GM19452 (cell line): ENCODE measurements around the gene RREB1.

ENCODE experiments used
- ATAC-seq: cut with Tn5 transposase; IDR thresholded peaks from one replicate; pipeline ENCODE4 v1.9.1; 2021; ENCODE audit not compliant: unreplicated experiment

The RREB1 gene

DNA sequence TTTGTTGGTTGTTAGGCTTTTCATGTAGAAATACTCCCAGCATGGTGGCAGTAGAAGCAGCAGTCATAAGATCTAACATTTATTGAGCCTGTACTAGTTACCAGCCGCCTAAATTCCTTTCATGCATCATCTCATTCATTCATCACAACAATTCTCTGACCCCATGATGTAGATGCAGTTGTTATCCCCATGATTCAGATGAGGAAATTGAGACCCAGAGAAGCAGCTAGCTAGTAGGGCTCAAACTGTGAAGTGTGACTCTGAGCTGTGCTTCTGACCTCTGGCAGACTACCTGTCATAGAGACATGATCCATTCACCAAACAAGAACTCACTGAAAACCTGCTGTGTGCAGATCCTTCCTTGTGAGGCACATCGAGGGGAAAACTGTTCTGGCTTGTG, 16.9 kb downstream of the RREB1 start:
- no peak for ATAC-seq

DNA sequence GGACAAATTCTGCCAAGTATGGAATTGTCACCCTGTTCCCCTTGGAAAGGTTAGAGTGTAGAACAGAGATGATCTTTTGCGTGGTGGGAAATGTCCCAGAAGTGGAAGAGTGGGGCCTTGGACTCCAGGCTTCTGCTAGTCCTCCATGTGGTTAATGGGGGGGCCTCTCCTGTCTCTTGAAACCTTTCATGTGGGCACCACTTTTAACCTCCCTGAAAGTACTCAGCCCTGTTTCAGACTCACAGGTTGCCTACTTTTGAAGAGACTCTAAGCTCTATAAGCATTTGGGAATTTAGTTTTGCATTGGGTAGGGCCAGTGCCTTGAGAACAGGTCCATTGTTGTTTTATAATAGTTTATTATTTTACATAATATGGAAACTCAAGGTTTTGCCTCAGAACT, 17.5 kb downstream of the RREB1 start:
- ATAC-seq, result no peak

DNA sequence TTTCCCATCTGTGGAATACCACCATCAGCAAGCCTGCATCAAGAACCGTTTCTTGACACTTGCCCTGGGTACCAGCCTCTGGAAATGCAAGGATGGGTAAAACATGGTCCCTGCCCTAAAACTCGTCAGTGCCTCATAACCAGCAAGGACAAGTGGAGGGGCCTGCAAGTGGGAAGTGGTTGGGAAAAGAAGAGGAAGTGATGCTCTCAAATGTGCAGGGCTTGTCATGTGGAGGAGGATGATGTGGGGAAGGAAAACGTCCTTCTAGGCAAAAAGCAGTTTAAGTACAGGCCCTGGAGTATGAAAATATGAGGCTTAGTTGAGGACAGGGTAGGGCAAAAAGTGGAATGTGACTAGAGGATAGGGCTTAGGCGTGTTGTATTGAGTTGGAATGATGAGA, 19.0 kb downstream of the RREB1 start:
- ATAC-seq, result no peak

DNA sequence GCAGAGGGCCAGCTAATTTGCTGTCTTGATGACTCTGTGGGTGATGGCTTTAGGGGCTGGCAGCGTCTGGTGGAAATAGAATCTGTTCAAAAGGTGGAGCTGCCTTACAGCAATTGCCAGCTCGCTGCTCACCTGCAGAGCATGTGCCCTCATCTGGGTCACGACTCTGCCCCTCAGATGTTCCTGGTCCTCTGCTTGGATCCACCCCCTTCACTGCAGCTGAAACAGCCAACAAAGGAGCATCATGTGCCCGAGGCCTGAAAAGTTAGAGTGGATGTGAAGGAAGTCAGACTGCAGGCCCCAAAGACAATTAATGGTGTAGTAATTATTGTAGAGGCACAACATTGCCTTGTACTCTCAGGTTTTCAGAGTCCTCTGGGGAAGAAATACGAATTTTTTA, 19.9 kb downstream of the RREB1 start:
- ATAC-seq, result no peak

DNA sequence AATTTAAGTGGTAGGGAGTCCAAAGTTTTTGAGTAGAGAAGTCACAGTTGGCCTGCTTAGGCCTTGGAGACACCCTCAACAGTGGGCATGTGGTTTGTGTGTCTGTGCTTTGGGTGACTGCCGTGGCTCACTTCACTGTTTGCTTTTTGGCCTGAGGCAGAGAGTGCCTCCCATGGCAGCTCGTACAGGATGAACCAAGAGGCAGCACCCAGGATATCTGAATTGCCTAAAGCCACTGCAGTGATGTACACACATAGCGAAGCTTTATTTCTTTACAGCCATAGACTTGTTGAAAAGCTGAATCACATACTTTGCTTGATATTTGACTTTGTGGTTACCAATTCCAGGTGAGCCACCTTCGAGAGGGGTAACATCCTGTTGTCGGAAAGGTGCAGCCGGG, 21.6 kb downstream of the RREB1 start:
- no peak for ATAC-seq

DNA sequence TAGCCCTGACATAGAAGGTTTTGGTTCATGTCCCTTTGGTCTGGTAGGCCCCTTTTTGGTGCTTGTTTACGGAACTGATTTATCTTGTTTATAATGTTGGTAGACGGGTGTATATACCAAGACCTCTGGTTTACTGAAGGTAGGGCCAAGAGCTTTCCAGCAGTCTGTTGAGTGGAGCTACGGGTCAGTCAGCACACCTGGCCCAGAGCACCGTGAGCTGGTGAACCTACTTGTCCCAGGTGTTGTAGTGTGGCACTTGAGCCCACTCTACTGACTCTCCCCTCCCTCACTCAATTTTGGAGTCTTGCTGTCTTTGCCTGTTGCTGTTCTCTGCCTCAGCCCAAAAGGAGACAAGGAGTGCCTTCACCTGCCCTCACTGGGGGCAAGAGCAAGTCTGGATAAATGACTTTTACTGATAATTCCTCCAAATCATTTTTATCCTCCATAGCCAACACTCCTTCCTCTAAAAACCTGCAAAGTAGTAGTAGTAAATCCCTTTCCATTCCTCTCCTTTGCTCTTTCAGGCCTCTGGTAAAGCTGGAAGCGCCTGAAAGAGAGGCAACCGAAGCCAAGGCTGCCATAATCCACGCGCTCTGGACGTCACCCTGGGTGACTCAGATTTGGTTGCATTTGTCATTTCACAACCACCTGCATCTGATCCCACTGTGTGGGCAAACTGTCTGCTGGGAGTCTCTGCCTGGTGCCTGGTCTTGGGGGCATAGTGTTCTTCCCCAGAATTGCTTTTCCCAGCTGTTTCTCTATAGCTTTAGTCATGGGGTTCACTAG, 22.2 kb downstream of the RREB1 start:
- ATAC-seq, result no peak

DNA sequence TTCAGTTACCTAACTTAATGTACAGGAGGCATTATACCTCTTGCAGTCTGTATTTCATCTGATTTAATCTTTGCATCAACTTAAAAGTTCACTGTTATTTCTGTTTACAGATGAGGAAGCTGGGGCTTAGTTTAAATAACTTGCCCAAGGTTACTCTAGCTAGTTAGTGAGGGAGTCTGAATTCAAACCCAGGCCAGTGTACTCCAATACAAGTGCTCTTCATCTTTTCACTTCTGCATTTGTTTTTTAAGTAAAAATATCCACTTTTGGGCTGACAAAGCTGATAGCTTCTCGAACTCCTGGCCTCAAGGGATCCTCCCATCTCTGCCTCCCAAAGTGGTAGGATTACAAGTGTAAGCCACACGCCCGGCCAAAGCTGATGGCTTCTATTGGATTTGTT, 23.6 kb downstream of the RREB1 start:
- no peak for ATAC-seq

DNA sequence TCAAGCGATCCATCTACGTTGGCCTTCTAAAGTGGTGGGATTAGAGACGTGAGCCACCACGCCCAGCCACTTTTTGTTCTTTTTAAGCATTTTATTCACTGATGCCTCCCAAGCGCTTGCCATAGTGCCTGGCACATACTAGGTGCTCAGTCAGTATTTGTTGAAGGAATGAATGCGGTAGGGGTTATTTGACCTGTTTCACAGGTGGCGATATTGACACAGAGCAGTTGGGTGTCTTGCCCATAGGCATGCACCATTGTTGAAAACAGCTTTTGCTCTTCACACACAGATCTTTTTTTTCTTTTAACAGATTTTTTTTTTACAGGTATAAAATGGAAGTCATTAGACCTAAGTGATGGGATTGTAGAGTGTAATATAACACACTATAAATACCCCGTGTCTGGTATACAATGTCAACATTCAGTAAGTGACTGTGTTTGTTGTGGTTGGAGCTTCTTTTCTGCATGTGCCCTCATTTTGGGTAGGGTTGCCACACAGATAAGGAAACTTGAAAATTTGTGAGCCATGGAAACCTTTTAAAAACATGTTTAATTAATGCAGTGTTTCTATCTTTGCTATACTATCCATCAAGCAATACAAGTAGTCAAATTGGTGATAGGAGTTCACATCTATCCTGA, 24.8 kb downstream of the RREB1 start:
- ATAC-seq, result no peak

DNA sequence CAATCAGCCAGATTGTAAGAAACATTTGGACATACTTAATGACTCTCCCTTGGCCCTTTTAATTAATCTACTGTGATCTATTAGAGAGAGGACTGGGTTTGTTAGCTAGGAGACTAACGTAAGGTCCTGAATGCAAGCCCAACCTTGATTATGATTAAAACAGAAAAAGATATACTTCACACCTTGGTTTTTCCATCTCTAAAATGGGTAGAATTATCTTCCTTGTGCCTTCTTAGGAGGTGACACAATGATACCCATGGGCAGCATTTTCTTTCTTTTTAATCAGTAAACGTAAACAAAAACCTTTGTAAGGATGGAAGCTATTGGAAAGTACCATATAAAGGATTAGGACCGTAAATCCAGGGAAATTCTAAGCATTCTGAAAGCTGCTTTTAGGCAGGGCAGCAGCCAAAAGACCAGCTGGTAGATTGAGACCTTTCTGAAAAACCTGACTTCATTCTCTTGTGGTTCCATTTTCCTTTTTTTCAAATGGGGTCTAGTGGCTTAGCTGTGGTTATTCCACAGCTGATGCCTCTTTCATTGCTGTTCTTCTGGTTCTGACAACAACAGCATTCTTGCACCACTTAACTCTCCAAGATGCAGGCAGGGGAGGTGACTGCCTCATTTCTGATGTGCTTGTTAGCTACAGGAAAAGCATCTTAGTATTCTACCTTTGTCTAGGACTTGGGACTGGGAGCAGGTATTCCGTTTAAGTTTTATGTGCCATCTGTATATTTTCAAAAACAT, 27.4 kb downstream of the RREB1 start:
- no peak for ATAC-seq

DNA sequence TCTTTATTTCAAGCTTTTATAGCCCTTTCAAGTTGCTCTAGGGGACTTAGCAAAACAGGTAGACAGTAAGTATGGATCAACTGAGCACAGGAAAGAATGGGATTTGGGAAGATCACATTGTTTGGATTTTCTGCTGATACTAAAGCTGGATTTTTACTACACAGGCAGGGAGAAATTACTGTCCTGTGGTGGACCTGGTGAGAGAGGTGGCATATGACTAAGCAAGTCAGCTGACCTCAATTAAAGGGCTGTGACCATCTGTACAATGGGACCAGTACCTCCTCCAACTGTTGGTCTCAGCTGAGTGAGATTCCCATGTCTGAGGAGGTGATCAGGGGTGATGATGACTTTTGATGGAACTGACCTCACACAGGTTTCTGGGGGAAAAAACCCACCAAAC, 28.0 kb downstream of the RREB1 start:
- ATAC-seq, result no peak

DNA sequence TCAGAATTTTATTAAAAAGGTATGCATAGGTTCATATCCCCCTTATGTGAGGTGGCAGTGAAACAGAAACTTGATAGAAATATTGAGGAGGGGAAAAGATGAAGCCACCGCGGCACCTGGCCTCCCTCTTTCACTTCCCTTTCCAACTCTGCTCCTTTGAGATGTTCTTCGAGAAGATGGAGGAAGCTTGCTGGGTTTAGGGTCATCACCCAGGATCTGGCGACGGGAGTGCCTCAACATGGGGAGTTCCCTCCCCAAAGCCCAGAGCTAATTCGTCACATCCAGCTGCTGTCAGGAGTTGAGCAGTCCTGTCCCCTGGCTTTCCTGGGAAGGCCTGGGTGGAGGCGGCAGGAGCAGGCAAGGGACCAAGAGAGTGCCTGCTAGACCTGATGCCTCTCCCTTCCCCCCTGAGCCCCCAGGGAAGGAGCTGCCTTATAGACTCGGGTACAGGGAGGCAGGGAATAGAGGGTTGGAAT, 29.1 kb downstream of the RREB1 start:
- ATAC-seq, result peak; percentile 46

DNA sequence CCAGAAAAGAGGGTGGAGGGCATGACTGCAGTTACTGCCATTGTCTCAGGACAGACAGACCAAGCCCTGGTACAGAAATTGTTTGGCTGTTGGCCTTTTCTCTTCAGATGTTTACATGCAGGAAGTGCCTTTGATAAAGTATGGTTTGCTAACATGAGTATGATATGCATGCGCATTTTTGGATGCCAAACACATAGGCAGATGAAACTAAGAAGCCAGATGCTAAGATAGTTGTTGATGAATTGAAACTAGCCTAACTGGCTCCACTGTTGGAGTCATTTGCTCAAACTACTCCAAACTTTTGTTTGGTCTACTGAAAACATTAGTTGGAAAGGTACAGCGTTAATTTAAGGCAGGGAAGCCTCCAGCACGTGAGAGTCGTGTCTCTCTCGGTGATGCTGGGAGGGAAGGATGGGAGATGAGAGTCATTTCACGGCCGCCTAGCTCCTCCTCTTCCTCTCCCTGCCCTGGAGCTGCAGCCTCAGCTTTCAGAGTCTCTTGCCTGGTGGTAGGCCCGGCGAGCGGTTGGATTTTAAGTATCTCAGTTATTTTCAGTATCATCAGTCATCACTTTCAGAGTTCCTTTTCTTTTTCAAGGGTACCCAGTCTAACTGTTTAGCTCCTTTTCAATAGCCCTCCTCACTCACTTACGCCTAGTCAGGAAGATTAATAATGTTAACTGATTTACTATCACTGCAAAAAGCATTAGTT, 29.7 kb downstream of the RREB1 start:
- peak; percentile 49 for ATAC-seq

DNA sequence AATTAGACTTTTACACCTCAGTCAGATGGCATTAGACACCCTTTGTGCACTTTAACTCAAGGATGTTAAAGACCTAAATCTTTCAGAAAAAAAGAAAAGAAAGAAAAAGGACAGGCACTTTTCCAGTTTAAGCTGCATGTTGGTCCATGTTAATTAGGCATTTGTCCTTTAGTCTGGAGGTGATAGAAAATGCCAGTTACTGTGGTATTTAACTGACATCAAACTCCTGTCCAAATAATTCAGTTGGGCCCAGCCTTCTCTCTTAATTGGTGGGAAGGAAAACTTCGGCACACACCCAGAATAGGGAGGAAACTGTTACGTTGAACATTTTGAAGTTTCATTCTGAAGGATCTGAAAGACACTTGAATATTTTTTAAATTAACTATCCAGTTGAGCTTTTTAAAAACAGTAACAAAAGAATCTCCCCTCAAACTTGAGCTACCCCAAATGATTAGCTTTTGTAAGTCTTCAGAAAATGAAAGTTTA, 30.3 kb downstream of the RREB1 start:
- ATAC-seq, result no peak

DNA sequence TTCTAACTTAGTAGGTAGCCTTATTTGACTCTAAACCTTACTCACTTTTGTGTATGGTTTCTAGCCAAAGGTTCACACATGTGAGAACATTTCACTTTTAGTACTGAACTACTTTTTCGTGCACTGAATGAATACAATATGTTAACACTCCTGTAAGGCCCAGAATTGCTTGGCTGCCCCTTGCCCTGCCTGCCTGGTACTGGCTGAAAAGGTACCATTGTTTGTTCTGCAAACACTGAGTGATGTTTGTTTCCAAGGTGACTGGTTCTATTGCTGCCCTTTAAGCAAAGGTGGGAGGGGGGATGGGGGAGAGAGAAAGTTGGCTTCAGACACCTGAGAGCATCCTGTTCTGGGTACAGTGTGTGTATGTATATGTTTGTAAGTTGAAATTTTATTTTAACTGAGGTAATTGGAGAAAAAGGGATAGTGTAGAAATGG, 31.2 kb downstream of the RREB1 start:
- ATAC-seq, result no peak

DNA sequence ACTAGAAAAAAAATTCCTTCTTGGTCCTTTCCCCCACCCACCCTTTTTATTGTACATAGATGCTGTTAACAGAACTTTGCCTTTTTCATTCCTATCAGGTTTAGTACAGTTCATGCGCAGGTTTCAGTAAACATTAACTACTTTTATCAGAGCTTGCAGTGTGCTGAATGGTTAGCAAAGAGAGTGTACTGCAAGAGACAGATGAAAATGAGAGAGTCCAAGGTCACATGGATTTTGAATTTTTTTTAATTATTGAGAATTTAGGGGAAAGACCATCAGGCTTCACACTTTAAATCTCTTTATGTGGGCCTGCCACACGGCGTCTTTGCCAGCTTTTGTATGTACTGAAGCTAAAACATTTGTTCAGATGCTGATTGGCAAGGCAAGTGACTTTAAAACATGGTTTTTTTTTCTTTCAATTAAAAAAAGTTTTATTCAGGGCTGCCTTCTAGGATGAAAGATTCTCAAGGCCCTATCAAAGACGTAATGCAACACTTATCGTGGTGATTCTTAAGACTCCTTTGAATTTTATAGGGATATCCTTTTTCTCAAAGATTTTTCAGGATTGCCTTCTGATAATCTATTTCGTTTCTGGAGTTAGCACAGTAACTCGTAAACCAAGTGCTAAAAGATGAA, 32.2 kb downstream of the RREB1 start:
- no peak for ATAC-seq

DNA sequence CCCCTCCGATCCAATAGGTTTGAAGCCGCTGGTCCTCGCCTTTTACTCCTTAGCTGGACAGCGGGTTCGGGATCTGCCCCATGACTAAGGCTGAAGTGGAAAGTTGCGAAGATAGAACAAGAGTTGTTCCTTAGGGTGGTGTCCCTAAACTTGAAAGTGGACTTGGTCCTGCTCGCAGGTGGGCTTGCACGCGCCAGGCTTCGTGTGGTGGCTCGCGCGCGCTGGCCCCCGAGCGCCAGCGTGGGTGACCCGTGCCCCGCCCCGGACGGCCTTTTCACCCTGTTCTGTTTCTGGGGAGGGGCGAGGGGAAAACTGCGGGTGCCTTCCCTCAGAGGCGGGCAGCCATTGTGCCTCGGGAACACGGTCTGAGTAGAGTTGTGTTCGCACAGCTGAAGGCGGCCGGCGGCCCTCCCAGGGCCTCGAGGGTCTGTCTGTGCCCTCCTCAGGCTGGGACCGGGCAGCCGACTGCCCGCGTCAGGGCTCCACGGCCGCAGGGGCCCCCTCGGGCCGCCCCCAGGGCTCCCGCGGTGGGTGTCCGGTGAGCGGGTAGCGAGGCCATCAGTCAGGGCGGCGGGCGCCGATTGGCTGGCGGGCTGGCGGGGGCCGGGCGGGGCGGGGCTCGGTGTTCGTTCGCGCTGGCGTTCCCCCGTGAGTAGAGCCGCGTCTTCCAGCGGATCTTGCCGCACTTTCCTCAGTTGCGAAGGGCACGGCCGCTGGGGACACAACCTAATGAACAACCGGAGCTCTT, 33.0 kb downstream of the RREB1 start:
- ATAC-seq, result peak; percentile 51

DNA sequence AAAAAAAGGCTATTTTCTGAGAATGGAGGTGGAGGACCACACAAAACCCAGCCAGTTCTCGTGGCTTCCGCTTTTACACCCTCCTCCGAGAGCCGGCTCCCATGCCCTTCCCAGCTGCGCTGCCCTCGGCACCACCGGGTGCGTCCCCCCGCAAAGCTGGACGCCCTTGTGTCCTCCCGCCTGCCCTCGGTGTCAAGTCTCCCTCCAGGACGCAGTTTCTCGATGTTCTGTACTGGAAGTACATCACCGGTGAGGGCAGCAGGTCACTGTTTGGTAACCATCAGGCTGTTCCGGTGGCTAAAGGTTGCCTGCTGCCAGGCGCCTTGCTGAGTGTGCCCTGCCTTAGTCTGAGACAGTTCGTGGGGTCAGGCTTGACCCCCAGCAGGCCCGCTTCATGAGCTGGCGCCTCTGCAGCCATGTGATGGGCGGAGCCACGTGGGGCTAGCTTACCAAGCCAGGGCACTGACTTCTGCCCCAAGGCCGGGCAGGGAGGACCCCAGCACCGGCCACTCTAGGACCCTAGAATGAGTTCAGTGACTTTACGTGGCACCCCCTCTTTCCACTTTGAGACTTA, 34.6 kb downstream of the RREB1 start:
- no peak for ATAC-seq

DNA sequence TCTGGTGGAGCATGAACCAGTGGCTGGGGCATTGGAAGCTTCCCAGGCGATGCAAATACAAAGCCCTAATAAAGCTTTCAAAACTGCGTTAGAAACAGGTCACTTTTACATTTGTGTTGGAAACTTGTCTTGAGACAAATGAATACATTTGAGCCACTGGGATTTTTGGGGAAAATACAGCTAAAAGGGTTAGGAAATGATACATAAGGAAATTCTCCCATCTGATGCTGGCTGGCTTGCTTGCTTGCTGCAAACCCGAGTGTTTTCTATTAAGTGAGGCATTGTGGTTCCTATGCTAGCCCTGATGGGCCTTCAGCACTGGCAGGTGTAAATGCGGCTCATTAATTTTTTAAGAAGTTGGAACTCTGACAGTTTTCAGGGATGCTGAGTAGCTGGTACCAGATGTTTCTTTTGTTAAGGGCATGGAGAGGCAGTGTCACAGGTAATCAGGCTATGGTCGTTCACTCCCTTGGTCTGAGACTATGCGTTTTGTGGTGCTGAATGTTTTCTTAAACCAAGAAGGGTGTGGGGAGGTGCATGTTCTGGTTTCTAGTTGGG, 35.2 kb downstream of the RREB1 start:
- ATAC-seq, result no peak

DNA sequence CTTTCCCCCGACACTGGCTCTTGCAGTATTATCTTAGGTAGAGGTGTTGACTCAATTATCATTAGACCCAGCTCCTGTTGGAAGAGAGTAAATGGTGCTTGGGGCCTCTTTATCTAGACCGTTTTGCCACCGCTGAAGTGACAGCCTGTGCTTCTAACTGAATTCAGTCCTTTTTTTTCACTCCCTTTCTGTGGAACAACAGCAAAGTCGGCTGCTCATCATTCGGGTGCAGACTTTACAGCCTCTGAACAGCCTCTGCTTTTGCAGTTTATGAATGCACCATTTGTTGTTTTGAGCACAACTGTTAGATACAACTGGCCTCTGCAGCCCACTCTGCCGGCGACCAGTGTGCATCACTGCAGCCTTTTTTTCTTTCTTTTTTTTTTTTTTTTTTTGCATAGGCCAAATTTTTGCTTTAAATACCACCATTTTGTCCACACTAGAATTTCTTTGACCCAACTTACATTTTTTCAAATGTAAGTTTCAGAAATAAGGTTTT, 35.8 kb downstream of the RREB1 start:
- no peak for ATAC-seq
